ENCODE results near the gene BIRC6.

Gene BIRC6

GRCh38 chr2:32375228-32375892, 18.5 kb downstream of the BIRC6 start:
- FAIRE-seq: no peak

- no peak for FAIRE-seq
These were observed 19.9 kb downstream of the BIRC6 start for GRCh38 chr2:32376756-32377155.

GRCh38 chr2:32377928-32378327, 21.1 kb downstream of the BIRC6 start:
- FAIRE-seq: no peak

GRCh38 chr2:32379352-32379751, 22.5 kb downstream of the BIRC6 start:
- FAIRE-seq: no peak

GRCh38 chr2:32383858-32384257, 27.0 kb downstream of the BIRC6 start:
- FAIRE-seq: no peak

- no peak for FAIRE-seq
These were observed 27.7 kb downstream of the BIRC6 start for GRCh38 chr2:32384529-32384928.

- FAIRE-seq: no peak
These were observed 29.9 kb downstream of the BIRC6 start for GRCh38 chr2:32386739-32387138.

GRCh38 chr2:32399221-32399620, 42.4 kb downstream of the BIRC6 start:
- FAIRE-seq: no peak

- no peak for FAIRE-seq
These were observed 45.3 kb downstream of the BIRC6 start for GRCh38 chr2:32402091-32402490.

GRCh38 chr2:32403782-32404181, 47.0 kb downstream of the BIRC6 start:
- no peak for FAIRE-seq

- no peak for FAIRE-seq
These were observed 47.9 kb downstream of the BIRC6 start for GRCh38 chr2:32404691-32405090.

GRCh38 chr2:32416519-32416918, 59.7 kb downstream of the BIRC6 start:
- FAIRE-seq: no peak

GRCh38 chr2:32417659-32418058, 60.8 kb downstream of the BIRC6 start:
- FAIRE-seq: no peak

GRCh38 chr2:32418778-32419177, 62.0 kb downstream of the BIRC6 start:
- no peak for FAIRE-seq

GRCh38 chr2:32422133-32422532, 65.3 kb downstream of the BIRC6 start:
- no peak for FAIRE-seq

GRCh38 chr2:32423536-32423935, 66.7 kb downstream of the BIRC6 start:
- FAIRE-seq: no peak

GRCh38 chr2:32424739-32425138, 67.9 kb downstream of the BIRC6 start:
- no peak for FAIRE-seq

- FAIRE-seq: no peak
These were observed 68.9 kb downstream of the BIRC6 start for GRCh38 chr2:32425719-32426141.

- FAIRE-seq: no peak
These were observed 71.1 kb downstream of the BIRC6 start for GRCh38 chr2:32427672-32428610.

GRCh38 chr2:32430804-32431203, 74.0 kb downstream of the BIRC6 start:
- FAIRE-seq: no peak

- no peak for FAIRE-seq
These were observed 79.3 kb downstream of the BIRC6 start for GRCh38 chr2:32436150-32436549.

GRCh38 chr2:32442020-32442467, 85.2 kb downstream of the BIRC6 start:
- no peak for FAIRE-seq

- FAIRE-seq: no peak
These were observed 89.5 kb downstream of the BIRC6 start for GRCh38 chr2:32446369-32446768.

GRCh38 chr2:32450851-32451250, 94.0 kb downstream of the BIRC6 start:
- no peak for FAIRE-seq
